NCI-H226 (cell line): ENCODE measurements around the gene NINL.
A peak's percentile ranks its signal among the peaks of the same experiment; 100 is the strongest.
"Not testable (repeated sequence)": the region's sequence is repeated elsewhere in the genome, so short reads cannot be mapped to it uniquely, and the experiment has no call there.

Experiments used
- DNase-seq: peaks from one replicate; pipeline ENCODE4 v3.0.0-alpha.2; 2015

Gene NINL

GRCh38 chr20:25584905-25585704, at the start of gene NINL:
Gene NINL, minus strand, starts transcription at chr20:25585531. Its CDS starts 58,944 bp downstream, at chr20:25526587.
- DNase-seq, result peak; percentile 32

DNA sequence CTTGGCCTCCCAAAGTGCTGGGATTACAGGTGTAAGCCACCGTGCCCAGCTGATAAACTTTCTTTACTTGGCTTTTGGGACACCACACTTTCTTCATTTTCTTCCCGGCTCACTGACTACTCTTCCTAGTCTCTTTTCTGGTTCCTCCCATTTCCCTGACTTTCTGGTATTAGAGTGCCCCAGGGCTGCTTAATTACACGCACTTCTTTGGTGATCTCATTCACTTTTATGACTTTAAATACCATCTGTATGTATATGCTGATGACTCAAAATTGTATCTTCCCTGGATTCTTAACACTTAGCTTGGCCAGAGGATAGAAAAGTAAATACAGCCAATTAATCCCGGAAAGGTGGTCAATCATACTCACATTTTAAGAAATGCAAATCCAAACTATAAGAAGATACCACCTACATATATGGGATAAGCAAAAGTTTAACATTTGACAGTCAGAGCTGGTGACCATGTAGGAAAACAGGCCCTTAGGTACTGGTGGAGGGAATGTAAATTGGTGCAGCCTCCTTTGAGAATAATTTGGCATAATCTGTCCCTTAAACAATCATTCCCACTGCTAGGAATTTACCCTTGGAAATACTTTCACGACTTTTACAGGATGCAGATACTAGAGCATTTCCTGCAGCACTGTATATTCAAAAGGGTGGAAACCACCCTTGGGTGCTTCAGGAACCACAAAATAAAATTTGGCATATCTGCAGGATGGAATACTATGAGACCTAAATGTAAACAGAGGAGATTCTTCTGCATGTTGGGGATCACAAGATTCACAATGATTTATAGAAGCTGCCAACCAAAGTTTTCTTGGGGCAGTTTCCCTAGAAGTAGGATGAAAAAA, 47.8 kb upstream of the NINL start:
- DNase-seq, result peak; percentile 31

- DNase-seq, result not testable (repeated sequence)
Observed at GRCh38 chr20:25630615-25631014, 45.3 kb upstream of the NINL start.

- DNase-seq, result no peak
Observed at GRCh38 chr20:25629816-25630499, 44.6 kb upstream of the NINL start.

DNA sequence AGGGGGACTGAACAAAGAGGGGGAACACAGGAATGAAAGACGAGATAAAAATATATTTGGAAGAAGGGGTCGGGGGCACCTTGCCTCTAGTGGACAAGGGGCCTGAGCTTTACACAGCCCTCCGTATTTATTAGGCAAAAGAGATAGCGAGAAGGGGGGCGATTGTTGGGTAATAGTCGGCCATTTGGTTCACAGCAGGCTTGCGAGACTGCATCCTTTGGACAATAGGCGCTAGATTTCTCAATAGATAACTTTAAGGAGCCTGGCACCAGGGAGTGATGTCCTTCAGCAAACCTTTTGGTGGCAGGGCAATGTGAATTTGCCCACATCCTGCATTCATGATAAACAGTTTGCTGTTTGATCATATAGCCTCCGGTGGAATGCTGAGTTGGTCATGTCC, 41.4 kb upstream of the NINL start:
- DNase-seq, result no peak

GRCh38 chr20:25624500-25624939, 39.2 kb upstream of the NINL start:
- DNase-seq, result no peak

- DNase-seq, result peak; percentile 97
Observed at GRCh38 chr20:25623736-25624499, 38.6 kb upstream of the NINL start, which contains the start of gene NANP. Gene NANP, minus strand, starts transcription at chr20:25624014. Its CDS starts 66 bp downstream, at chr20:25623948.

GRCh38 chr20:25623225-25623735, 37.9 kb upstream of the NINL start:
- no peak for DNase-seq

GRCh38 chr20:25622450-25623224, 37.3 kb upstream of the NINL start:
- DNase-seq, result no peak

DNA sequence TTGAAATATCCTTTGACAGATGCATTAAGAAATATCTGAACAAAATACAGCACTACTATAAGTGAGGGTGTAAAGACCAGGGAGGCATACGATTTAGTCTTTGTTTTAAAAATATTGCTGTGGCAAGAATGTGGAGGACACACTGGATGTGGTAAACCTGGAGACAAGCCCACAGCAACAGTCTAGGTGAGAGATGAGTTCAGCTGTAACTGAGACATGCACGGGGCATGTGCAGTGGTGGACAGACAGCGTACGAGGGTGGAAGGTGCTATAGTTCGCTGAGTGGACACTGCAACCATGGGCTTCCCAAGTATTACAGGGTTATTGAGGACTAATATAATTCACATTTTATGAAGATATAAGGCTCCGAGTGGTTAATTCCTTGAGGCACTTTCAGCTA, 36.7 kb upstream of the NINL start:
- no peak for DNase-seq

- no peak for DNase-seq
Observed at GRCh38 chr20:25619514-25619913, 34.2 kb upstream of the NINL start.

- no peak for DNase-seq
Observed at GRCh38 chr20:25608774-25609173, 23.4 kb upstream of the NINL start.

DNA sequence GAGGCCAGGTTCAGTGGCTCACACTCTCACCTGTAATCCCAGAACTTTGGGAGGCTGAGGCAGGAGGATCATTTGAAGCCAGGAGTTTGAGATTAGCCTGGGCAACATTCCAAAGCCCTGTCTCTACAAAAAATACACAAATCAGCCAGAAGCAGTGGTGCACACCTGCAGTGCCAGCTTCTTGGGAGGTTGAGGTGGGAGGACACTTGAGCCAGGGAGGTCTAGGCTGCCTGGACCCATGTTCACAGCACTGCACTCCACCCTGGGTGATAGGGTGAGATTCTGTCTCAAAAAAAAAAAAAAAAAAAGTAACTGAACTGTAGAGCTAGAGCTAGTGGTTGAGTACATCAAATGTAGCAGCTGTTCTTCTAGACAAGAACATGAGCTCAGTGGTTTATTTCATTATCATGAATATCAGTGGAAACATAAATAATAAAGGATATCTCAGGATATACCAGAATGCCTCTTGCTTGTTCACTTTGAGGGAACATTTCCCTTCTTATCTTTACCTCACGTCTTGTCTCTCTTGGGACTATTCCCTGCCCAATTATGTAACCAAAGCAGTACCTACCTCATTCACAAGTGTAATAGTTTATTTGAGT, 20.9 kb upstream of the NINL start:
- DNase-seq, result no peak

GRCh38 chr20:25605148-25605547, 19.8 kb upstream of the NINL start:
- no peak for DNase-seq

- DNase-seq, result no peak
Observed at GRCh38 chr20:25604611-25605010, 19.3 kb upstream of the NINL start.

DNA sequence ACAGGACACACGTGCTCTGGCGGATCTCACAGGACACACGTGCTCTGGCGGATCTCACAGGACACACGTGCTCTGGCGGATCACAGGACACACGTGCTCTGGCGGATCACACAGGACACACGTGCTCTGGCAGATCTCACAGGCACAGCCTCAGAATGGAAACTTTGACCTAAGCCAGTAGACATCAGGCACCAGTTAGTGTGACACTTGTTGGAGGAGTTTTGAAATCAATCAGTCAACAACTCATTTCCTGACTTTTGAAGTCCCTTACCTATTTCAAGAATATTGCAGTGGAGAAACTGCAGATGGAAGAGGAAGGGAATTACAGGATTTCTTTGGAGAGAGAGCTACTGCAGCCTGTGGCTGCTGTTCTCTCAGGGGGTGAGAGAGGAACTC, 17.6 kb upstream of the NINL start:
- DNase-seq, result not testable (repeated sequence)

- DNase-seq, result not testable (repeated sequence)
Observed at GRCh38 chr20:25602191-25602913, 17.0 kb upstream of the NINL start.

- DNase-seq, result no peak
Observed at GRCh38 chr20:25601659-25602058, 16.3 kb upstream of the NINL start.

DNA sequence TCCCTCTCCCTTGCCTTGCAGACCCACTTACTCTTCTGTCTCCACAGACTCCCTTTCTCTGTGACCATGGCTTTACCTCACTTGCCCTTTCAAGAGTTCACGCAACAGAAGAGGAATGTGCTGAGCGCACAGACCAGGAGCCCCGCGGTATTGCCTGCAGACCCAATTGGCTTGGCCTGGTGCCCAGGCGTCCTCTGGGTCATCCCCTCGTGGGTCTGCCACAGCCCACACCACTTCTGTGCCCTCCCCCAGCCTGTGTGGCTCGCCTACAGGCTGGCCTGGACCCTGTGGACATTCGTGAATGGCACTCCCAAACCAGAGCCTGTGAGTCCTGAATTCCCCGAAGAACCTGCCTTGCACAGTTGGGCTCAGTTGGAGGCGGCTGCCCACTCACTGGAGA, 15.3 kb upstream of the NINL start:
- DNase-seq, result no peak
